Measurements from ENCODE around the gene ANKRD18A.

DNA sequence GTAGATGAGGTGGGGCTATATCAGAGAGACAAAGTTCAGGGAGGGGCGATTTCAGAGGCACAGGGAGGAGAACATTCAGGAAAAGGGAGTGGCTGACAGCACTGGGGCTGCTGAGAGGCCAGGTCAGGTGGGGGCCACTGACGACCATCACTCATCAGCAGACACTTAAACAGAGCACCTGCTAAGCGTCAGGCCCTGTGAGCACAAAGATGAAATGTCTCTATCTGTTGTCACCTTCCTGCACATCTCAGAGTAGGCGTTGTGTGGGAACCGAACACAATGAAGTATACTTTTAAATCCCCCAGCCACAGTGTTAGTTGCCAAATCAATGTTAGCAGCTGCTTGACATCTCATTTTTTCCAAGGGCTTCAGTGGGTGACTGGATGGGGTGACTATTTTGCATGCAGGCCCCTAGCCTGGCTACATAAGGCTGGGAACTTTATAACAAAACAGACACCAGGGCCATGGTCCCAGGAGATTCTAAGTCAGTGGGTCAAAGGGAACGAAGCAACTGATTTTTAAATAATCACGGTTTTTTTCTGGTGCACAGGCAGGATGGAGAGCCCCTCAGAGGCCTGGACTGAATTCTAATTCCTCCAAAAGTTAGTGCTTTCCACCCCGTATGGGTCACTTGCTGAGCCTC is 31.1 kb upstream of the ANKRD18A start:
- TF ChIP-seq EZH2 (IDR thresholded peaks at IDR 0.05; ENCODE audit: borderline replicate concordance, insufficient read depth, low read length, poor library complexity, severe bottlenecking) (no peak), POLR2AphosphoS5 (IDR thresholded peaks at IDR 0.05) (no peak), EP300 (conservative IDR thresholded peaks at IDR 0.05; ENCODE audit: poor library complexity, severe bottlenecking) (no peak), MXI1 (conservative IDR thresholded peaks at IDR 0.05; ENCODE audit: poor library complexity, severe bottlenecking) (no peak), TAF1 (IDR thresholded peaks at IDR 0.05; ENCODE audit: low read depth) (no peak), RAD21 (conservative IDR thresholded peaks at IDR 0.05) (no peak), SMC3 (conservative IDR thresholded peaks at IDR 0.05; ENCODE audit: poor library complexity) (no peak)
- TF ChIP-seq, protein P1, sequence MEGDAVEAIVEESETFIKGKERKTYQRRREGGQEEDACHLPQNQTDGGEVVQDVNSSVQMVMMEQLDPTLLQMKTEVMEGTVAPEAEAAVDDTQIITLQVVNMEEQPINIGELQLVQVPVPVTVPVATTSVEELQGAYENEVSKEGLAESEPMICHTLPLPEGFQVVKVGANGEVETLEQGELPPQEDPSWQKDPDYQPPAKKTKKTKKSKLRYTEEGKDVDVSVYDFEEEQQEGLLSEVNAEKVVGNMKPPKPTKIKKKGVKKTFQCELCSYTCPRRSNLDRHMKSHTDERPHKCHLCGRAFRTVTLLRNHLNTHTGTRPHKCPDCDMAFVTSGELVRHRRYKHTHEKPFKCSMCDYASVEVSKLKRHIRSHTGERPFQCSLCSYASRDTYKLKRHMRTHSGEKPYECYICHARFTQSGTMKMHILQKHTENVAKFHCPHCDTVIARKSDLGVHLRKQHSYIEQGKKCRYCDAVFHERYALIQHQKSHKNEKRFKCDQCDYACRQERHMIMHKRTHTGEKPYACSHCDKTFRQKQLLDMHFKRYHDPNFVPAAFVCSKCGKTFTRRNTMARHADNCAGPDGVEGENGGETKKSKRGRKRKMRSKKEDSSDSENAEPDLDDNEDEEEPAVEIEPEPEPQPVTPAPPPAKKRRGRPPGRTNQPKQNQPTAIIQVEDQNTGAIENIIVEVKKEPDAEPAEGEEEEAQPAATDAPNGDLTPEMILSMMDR (IDR thresholded peaks at IDR 0.05; ENCODE audit: poor library complexity, severe bottlenecking) = no peak
- TF ChIP-seq, protein P2, sequence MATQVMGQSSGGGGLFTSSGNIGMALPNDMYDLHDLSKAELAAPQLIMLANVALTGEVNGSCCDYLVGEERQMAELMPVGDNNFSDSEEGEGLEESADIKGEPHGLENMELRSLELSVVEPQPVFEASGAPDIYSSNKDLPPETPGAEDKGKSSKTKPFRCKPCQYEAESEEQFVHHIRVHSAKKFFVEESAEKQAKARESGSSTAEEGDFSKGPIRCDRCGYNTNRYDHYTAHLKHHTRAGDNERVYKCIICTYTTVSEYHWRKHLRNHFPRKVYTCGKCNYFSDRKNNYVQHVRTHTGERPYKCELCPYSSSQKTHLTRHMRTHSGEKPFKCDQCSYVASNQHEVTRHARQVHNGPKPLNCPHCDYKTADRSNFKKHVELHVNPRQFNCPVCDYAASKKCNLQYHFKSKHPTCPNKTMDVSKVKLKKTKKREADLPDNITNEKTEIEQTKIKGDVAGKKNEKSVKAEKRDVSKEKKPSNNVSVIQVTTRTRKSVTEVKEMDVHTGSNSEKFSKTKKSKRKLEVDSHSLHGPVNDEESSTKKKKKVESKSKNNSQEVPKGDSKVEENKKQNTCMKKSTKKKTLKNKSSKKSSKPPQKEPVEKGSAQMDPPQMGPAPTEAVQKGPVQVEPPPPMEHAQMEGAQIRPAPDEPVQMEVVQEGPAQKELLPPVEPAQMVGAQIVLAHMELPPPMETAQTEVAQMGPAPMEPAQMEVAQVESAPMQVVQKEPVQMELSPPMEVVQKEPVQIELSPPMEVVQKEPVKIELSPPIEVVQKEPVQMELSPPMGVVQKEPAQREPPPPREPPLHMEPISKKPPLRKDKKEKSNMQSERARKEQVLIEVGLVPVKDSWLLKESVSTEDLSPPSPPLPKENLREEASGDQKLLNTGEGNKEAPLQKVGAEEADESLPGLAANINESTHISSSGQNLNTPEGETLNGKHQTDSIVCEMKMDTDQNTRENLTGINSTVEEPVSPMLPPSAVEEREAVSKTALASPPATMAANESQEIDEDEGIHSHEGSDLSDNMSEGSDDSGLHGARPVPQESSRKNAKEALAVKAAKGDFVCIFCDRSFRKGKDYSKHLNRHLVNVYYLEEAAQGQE (IDR thresholded peaks at IDR 0.05; ENCODE audit: borderline replicate concordance) = no peak

Measured in neural cell (in vitro differentiated cells).